NCI-H524 treated with DMSO at 0.1 percent for 48 hours (cell line): ENCODE results near the gene FAM193A.
"Not testable (repeated sequence)": the region's sequence is repeated elsewhere in the genome, so short reads cannot be mapped to it uniquely, and the experiment has no call there.

Source experiments
- DNase-seq: peaks from one replicate; lab custom pipeline; 2025; lab: John Stamatoyannopoulos, UW

Gene FAM193A

DNA sequence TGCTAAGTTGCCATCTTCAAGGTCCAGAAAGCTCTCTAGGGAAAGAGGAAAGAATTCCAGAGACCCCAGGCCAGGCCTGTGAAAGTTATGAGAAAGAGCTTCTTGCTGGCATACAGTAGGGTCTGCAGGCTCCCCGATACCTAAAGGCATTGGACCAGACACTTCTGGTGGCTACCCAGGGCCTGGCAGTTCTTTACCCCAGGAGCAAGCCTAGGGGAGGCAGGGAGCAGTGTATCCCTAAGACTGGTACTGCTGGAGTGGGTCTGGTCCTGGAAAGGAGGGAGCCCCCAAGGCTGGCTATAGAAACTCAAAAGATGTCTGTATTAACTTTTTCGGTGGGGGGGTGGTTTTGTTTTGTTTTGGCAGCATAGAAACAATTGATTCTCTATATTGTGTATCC, 19.8 kb upstream of the FAM193A start:
- DNase-seq = no peak

DNA sequence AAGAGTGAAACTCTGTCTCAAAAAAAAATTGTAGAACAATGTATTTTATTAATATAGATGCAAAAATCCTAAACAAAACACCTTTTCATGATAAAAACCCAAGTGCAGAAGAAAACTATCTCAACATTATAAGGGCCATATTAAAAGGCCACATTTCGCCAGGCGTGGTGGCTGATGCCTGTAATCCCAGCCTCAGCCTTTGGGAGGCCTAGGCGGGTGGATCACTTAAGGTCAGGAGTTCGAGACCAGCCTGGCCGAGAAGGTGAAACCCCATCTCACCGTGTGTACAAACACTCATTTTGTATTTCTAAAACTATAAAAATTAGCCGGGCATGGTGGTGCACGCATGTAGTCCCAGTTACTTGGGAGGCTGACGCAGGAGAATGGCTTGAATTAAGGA, 9.9 kb upstream of the FAM193A start:
- DNase-seq = no peak

DNA sequence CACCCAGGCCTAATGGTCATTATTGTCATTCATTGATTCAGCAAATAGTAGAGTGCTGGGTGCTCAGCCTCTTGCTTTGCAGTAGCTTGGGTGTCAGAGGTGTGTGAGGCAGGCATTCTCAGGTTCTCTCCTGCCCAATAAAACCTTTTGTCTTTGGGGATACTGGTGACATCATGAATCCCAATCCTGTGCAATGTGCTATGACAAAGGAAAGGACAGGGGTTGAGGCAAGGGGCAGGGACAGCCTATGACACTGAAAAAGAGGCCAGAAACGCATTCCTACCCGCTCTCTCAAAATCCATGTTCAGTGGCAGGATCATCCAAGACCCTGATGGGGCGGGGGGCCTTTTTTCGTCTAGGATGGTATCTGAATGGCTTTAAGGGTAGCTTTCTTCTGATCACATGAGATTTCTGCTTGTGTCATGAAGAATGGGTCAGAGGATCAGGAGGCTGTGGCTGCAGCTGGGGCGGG, 1.5 kb upstream of the FAM193A start:
- DNase-seq = no peak

DNA sequence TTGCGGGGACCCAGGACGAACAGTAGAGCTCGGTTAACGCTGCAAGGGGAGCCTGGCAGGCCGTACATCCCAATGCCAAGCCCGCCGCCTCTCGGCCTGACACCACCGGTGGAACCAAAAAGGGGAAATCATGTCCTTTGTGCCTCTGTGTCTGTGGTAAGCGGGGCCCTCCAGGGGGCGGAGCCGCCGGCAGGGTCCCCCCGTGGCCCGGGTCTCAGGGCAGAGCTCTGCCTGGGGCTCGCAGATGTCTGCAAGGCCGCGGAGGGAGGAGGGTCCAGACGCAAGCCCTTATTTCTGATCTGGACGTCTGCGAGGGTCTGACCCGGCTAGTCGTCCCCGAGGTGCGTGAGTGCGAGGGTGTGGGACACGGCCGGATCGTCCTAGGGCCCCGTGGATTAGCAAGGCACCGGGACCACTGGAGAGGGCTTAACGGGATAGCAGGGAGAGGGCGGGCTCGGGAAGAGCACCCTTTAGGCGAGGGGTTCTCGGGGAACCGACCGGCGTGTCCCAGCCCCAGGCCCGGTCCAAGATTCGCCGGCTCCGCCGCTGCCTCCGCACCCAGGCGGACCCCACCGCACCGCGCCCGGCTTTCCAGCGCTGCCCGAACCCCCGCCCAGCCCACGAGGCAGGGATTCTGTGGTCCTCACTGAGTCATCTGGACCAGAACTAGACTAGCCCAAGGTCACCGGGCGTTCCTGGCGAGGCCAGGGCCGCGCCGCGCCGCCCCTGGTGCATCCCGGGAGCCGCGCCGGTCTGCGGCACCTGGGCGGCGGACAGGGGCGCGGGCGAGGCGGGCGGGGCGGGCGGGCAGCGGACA, 863 bp upstream of the FAM193A start:
- DNase-seq = no peak

DNA sequence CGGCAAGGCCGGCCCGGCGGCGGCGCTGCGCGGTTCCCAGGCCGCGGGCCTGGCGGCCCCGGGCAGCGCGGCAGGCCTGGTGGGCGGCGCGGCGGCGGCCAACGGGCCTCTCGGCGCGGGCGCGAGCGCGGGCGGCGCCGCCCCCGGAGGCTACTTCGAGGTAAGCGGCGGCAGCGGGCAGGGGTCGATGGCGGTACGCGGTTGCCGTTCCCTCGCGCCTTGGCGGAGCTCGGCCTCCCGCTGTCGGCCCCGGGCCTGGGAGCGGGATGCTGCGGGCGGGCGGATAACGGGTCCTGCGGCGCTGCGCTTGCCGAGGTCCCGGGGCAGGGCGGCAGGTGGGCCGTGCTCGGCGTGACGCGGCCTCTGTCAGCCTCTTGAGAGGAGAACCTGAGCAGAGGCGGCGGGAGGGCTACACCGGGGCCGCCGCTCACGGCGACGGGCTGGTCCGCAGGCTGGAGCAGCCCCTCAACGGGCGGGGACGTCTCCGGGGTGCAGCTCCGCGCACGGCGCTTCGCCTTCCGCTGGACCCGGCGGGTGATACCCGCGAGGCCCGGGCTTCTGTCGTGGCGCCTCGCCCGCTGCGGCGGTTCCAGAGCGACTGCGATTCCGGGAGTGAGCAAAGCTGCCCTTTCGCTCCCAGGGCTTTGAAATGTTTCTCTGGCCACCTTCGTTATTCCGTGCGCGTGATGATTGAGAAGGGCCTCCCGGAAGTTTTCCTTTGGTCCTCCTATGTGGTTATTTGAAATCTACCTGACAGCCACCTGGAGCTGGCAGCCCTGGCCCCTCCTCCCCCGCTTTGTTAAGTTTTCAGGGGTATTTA, 774 bp downstream of the FAM193A start:
- DNase-seq = no peak

DNA sequence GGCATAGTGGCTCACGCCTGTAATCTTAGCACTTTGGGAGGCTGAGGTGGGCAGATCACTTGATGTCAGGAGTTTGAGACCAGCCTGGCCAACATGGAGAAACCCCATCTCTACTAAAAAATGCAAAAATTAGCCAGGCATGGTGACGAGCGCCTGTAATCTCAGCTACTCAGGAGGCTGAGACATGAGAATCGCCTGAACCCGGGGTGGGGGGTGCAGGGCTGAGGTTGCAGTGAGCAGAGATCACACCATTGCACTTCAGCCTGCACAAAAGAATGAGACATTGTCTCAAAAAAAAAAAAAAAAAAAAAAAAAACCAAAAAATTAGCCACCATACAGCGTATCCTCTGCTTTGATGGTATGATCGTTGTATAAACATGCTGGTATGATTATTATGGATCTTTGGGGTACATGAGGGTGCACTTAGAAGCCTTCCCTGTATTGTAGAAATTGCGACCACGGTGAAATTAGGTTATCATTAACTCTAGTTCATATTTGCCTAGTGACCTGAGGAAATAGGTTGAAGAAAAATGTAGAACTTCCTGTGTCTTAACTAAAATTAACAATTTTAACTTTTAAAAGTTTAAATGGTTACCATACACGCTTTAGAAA, 7.2 kb downstream of the FAM193A start:
- DNase-seq = not testable (repeated sequence)

DNA sequence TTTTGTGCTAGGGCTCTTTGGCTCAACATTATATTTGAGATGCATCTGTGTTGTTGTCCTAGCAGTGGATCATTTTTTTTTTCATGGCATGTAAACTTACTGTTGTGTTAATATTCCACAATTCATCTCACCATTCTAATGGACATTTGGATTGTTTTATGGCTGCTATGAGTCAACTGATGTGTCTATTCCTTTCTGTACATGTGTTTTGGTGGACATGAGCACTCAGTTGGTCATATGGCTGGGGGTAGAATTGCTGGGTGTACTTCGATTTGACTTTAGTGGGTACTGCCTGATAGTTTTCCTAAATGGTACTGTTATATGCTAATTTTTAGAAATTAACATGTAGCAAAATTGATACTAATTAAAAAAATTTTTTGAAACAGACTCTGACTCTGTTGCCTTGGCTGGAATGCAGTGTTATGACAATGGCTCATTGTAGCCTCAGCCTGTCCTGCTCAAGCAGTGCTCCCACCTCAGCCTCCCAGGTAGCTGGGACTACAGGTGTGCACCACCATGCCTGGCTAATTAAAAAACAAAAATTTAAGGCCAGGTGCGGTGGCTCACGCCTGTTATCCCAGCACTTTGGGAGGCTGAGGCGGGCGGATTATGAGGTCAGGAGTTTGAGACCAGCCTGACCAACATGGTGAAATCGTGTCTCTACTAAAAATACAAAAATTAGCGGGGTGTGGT, 9.0 kb downstream of the FAM193A start:
- no peak for DNase-seq

DNA sequence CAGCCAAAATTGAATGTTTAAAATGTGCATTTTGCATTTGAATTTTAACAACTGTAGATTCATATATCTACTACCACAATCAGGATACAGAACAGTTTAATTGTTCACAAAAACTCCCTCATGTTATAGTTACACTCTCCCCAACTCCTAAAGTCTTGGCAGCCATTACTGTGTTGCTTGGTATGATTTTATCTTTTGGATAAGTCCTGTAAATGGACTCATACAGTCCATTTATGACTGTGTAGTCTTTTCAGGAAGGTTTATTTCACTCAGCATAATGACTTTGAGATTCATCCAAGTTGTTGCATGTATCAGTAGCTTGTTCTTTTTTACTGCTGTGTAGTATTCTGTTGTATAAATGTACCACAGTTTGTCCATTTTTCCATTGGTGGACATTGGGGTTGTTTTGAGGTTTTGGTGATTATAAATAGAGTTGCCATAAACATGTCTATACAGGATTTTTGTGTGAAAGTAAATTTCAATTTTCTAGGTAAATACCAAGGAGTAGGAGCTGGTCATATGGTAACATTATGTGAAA, 9.9 kb downstream of the FAM193A start:
- DNase-seq = no peak

DNA sequence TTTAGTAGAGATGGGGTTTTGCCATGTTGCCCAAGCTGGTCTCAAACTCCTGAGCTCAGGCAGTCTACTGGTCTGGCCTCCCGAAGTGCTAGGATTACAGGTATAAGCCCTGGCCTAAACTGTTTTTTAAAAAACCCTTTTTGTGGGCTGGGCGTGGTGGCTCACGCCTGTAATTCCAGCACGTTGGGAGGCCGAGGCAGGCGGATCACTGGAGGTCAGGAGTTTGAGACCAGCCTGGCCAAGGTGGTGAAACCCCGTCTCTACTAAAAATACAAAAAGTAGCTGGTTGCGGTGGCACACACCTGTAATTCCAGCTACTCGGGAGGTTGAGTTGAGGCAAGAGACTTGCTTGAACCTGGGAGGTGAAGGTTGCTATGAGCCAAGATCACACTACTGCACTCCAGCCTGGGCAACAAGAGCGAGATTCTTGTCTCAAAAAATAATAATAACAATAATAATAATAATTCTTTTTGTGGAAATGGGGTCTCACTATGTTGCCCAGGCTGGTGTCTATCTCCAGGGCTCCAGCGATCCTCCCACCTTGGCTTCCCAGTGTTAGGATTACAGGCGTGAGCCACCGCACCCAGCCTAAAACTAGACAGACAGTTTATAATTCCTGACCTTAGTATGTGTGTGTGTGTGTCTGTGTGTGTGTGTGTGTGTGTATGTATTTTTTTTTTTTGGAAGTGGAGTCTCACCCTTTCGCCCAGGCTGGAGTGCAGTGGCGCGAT, 10.7 kb downstream of the FAM193A start:
- not testable (repeated sequence) for DNase-seq

DNA sequence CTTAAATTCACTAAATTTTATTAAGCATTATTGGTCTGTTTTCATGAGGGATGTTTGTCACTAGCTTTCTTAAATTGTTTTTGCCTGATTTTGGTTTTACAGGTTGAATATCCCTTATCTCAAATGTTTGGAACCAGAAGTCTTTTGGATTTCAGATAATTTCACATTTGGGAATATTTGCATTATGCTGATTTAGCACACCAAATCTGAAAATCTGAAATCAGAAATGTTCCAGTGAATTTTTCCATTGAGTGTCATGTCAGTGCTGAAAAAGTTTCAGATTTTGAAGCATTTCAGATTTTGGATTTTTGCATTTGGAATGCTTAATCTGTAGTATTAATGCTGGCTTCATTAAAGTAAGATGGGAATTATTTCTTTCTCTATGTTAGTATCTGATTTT, 14.7 kb downstream of the FAM193A start:
- no peak for DNase-seq

DNA sequence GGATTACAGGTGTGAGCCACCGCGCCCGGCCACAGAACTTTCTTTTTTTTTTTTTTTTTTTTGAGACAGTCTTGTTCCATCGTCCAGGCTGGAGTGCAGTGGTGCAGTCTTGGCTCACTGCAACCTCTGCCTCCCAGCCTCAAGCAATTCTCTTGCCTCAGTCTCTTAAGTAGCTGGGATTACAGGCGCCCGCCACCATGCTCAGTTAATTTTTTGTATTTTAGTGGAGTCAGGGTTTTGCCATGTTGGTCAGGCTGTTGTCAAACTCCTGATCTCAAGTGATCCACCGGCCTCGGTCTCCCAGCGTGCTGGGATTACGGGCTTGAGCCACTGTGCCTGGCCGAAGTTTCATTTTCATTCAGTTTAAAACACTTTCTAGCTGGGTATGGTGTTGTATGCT, 16.4 kb downstream of the FAM193A start:
- DNase-seq = no peak

DNA sequence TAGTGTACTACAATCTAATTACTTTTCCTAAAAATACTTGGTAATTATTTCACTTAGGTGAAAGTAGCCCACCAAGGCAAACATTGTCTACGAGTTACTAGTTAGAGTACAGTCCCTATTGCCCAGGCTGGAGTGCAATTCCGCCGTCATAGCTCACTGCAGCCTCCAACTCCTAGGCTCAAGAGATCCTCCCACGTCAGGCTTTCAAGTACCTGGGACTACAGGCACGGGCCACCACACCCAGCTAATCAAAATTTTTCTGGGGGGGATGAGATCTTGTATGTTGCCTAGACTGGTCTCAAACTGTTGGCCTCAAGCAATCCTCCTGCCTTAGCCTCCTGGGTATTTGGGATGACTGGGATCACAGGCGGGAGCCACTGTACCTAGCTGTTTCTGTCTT, 21.9 kb downstream of the FAM193A start:
- DNase-seq = no peak

DNA sequence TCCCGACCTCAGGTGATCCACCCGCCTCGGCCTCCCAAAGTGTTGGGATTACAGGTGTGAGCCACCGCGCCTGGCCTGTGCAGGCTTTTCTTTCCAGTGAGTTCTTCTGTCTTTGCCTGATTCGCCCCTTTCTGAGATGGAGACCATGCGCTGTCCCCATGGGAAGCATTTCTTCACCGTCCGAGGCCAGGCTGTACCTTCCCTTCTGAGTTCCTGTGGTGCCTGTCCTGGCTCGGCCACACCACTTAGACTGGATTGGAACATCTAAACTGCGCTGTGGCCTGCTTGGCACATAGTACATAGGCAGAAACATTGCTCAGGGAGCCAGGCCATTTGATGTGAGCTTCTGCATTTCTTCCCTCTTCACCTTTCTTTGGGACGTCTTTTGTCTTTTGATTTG, 23.7 kb downstream of the FAM193A start:
- DNase-seq = no peak

DNA sequence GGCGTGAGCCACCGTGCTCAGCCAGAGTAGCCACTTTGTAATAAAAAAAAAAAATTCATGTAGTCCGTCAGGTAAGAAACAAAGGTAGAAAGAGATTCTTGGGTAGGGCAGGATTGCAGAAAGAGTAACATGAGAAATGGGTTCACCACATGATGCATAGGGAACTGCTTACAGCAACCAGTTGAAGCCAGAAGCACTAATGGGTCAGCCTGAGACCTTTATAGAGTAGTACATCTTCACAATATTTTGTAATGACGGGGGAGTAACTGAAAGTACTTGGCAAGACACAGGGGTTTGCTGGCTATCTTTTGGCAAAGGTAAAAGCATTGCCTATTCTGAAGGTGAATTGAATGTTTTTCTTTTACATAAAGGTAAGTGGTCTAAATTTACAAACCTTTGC, 29.1 kb downstream of the FAM193A start:
- DNase-seq = no peak

DNA sequence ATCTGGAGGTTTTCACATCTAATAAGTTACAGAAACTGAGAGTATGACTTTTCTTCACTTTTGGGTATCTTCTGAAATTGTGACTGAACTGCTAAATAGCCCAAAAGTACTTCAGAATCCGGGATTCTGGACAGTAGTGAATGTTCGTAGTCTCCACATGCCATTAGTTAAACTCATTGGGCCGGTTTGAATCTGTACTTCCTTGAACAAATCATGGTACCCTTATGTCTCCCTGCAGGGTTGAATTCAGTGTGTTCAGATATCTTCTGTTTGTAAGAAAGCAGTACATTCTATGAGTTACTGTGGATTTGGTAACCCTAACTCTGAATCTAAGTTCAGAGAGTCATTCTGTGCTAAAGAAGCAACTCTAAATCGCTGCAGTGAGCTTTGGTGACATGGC, 33.6 kb downstream of the FAM193A start:
- DNase-seq = no peak

DNA sequence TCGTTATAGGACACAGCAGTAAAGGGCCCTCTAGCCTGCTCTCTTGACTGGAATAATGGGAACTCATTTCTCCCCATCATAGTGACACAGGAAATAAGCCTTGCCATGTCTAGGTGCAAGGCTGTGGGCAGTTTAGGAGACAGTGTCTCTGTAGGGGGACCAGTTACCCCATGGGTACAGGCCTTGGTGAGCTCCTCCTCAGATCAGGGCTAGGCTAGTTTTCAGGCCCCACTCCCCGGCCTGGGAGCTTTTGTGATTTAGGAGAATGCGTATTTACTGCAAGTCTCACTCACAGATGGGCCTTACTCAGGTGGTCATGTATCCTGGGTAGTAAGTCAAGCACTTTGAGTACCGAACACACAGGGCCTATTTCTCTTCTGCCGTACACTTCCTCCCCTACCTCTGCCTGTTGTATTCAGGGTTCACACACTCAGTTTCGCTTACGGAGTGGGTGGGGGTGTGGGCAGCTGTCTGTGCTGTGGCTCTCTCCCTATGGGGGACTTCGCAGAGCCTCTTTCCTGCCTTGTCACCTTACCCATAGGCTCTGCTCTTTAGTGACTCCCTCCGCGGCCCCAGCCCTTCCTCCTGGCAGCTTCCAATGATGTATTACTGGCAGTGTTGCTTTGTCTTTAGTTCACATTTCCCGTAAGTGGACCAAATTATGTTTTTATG, 34.2 kb downstream of the FAM193A start:
- no peak for DNase-seq

DNA sequence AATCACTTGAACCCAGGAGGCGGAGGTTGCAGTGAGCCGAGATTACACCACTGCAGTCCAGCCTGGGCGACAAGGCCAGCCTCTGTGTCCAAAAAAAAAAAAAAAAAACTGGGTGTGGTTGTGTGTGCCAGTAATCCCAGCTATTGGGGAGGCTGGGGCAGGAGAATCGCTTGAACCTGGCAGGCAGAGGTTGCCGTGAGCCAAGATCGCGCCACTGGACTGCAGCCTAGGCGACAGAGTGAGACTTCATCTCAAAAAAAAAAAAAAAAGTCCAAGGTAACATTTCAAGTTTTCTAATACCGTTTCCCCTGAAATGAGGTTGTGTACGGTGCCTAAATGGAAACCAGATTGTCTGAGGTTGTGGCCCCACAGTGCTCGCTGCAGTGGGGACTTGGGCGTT, 35.6 kb downstream of the FAM193A start:
- DNase-seq = no peak

DNA sequence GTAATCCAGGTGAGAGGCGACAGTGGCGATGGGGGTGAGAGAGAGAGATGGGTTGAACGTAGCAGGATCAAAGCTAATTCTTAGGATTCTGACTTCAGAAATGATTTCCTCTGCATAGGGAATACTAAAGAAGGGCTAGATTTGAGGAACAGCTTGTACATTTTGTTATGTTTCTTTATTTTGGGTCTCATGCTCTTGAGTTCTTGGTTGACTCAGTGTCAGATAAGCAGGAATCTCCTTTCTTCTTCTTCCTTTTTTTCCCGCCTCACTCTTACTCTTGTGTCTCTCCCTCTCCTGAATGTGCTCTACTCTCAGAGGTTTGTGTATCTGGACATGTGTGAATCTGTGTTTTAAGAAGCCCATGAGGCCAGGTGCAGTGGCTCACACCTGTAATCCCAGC, 36.4 kb downstream of the FAM193A start:
- DNase-seq = no peak

DNA sequence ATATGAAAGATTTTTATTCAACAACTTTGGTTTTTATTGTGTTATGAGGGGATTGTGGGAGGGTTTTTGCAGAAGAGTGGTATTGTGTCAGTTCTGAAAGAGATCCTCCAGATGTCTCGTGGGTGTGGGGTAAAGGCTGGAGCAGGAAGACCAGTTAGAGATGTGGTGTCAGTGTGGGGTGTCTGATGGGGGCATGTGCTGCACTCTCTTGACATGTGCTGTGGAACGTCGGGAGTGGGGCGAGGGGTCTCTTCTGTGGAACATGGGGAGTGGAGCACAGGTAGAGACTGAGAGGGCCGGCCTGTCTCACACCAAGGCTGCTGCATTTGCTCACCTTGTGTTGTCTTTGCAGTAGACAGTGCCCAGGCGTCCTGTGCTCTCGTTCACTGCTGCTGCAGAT, 37.6 kb downstream of the FAM193A start:
- no peak for DNase-seq

DNA sequence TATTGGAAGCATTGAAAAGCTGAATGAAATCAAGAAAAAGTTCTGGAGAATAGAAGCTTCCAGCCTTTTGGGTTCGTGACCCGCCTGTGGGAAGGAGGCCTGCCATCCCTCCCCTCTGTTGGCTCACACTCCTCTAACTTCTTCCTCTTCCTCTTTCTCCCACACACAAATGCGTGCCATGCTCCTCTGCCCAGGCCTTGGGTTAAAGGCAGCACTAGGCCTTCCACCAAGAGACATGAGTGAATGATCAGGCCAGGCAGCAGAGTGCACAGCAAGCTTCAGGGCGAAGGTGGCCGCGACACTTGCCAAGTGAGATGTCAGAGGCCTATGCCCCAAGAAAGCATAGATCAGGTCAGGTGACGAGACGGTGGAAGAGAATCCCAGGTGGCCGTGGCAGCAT, 38.4 kb downstream of the FAM193A start:
- DNase-seq = no peak

DNA sequence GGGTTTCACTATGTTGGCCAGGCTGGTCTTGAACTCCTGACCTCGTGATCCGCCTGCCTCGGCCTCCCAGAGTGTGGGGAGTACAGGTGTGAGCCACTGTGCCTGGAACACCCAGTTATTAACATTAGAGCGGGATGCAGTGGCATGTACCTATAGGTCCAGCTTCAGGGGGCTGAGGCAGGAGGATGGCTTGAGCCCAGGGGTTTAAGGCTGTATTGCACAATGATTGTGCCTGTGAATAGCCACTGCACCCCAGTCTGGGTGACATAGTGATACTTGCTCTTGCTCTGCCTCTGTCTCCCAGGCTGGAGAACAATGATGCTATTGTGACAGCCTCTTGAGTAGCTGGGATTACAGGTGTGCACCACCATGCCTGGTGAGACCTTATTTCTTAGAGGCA, 39.8 kb downstream of the FAM193A start:
- no peak for DNase-seq
